ENCODE measurements around the gene DNAH5.

The DNAH5 gene

GRCh38 chr5:13660072-13660471 lies 284.4 kb downstream of the DNAH5 start:
- Histone ChIP-seq H3K27ac (replicated peaks; ENCODE audit: low read length) (no peak overlapping the region), H2BK120ac (ENCODE audit: low read depth, low read length) (no peak overlapping the region), H3K27me3 (ENCODE audit: control insufficient read depth in 3 of 3, insufficient read depth in 3 of 3, low read depth in 1 of 3, low read length in 3 of 3) (no peaks in the 10 kb centered on the region), H3K36me3 (replicated peaks in 1 of 2; ENCODE audit: control insufficient read depth in 2 of 2, insufficient read depth in 2 of 2, low read length in 2 of 2) (no peaks in the 10 kb centered on the region), H3K18ac (ENCODE audit: low read length) (no peak overlapping the region), H4K91ac (ENCODE audit: low read depth, low read length, poor library complexity) (no peak overlapping the region), H2BK12ac (ENCODE audit: low read length) (no peak overlapping the region), H3K4me2 (ENCODE audit: insufficient read depth, low read length, poor library complexity, severe bottlenecking) (no peak overlapping the region), H4K8ac (ENCODE audit: low read depth, low read length) (no peak overlapping the region), H3K4ac (ENCODE audit: low read length) (no peak overlapping the region), H2AFZ (ENCODE audit: low read length) (no peak overlapping the region), H3K23ac (ENCODE audit: low read depth, low read length, poor library complexity) (no peak overlapping the region), H3K79me1 (ENCODE audit: low read depth, low read length) (no peaks in the 10 kb centered on the region), H3K4me3 (ENCODE audit: low read length in 2 of 2) (no peak overlapping the region), H3K4me1 (ENCODE audit: control insufficient read depth in 2 of 2, insufficient read depth in 1 of 2, low read depth in 1 of 2, low read length in 2 of 2) (no peaks in the 10 kb centered on the region), H3K9ac (ENCODE audit: low read depth, low read length, poor library complexity) (no peak overlapping the region), H2BK15ac (ENCODE audit: low read length) (no peak overlapping the region), H2AK5ac (ENCODE audit: low read depth, low read length) (no peak overlapping the region), H3K14ac (ENCODE audit: low read length) (no peak overlapping the region), H2BK5ac (ENCODE audit: low read length) (no peak overlapping the region), H3K9me3 (replicated peaks in 1 of 2; ENCODE audit: control insufficient read depth in 2 of 2, insufficient read depth in 1 of 2, low read depth in 1 of 2, low read length in 2 of 2) (peaks cover 0 to under 1% of the 10 kb centered on the region in 2 donors)
- WGBS, 2 donors (ENCODE audit: extremely low coverage in 2 of 2, insufficient read length in 2 of 2, insufficient replicate concordance in 1 of 2): no CpG with 5 or more reads among the region's 3 CpGs
- DNase-seq (ENCODE audit: low spot score): no peak

DNA sequence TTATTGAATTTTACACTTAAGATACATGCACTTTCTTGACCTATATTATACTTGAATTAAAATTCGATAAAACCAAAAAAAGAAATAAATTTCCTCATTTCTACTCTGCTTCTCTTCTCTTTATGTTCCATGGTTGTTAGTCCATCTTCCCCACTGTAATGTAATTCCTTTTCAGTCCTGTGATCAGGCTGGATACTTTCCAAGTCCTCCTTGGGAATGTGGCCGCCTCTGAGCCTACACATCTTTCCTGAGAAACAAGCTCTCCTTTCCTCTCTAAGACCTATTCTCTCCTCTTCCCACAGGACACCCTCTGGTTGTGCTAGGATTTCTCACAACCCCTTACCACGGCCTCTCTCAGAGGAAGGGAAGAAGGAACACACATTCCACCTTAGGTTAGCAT lies 285.1 kb downstream of the DNAH5 start:
- H3K23ac ChIP-seq (ENCODE audit: low read depth, low read length, poor library complexity): no peak overlapping the region
- no peak overlapping the region for H3K4me2 ChIP-seq (ENCODE audit: insufficient read depth, low read length, poor library complexity, severe bottlenecking)
- H2AK5ac ChIP-seq (ENCODE audit: low read depth, low read length): no peak overlapping the region
- H2BK15ac ChIP-seq (ENCODE audit: low read length): no peak overlapping the region
- H3K36me3 ChIP-seq (replicated peaks in 1 of 2; ENCODE audit: control insufficient read depth in 2 of 2, insufficient read depth in 2 of 2, low read length in 2 of 2): no peaks in the 10 kb centered on the region
- H2BK12ac ChIP-seq (ENCODE audit: low read length): no peak overlapping the region
- no peak overlapping the region for H3K9ac ChIP-seq (ENCODE audit: low read depth, low read length, poor library complexity)
- H3K14ac ChIP-seq (ENCODE audit: low read length): no peak overlapping the region
- no peaks in the 10 kb centered on the region for H3K4me1 ChIP-seq (ENCODE audit: control insufficient read depth in 2 of 2, insufficient read depth in 1 of 2, low read depth in 1 of 2, low read length in 2 of 2)
- no peak overlapping the region for H3K18ac ChIP-seq (ENCODE audit: low read length)
- no CpG with 5 or more reads among the region's 3 CpGs for WGBS, 2 donors (ENCODE audit: extremely low coverage in 2 of 2, insufficient read length in 2 of 2, insufficient replicate concordance in 1 of 2)
- no peak overlapping the region for H4K91ac ChIP-seq (ENCODE audit: low read depth, low read length, poor library complexity)
- H2BK120ac ChIP-seq (ENCODE audit: low read depth, low read length): no peak overlapping the region
- no peak overlapping the region for H2BK5ac ChIP-seq (ENCODE audit: low read length)
- no peaks in the 10 kb centered on the region for H3K27me3 ChIP-seq (ENCODE audit: control insufficient read depth in 3 of 3, insufficient read depth in 3 of 3, low read depth in 1 of 3, low read length in 3 of 3)
- H3K27ac ChIP-seq (replicated peaks; ENCODE audit: low read length): no peak overlapping the region
- H3K9me3 ChIP-seq (replicated peaks in 1 of 2; ENCODE audit: control insufficient read depth in 2 of 2, insufficient read depth in 1 of 2, low read depth in 1 of 2, low read length in 2 of 2): peaks cover 0 to 2% of the 10 kb centered on the region in 2 donors
- H2AFZ ChIP-seq (ENCODE audit: low read length): no peak overlapping the region
- no peak overlapping the region for H3K4ac ChIP-seq (ENCODE audit: low read length)
- H3K79me1 ChIP-seq (ENCODE audit: low read depth, low read length): no peaks in the 10 kb centered on the region
- no peak overlapping the region for H4K8ac ChIP-seq (ENCODE audit: low read depth, low read length)
- no peak for DNase-seq (ENCODE audit: low spot score)
- H3K4me3 ChIP-seq (ENCODE audit: low read length in 2 of 2): no peak overlapping the region

- Histone ChIP-seq H2BK12ac (ENCODE audit: low read length) (no peak overlapping the region), H3K9me3 (replicated peaks in 1 of 2; ENCODE audit: control insufficient read depth in 2 of 2, insufficient read depth in 1 of 2, low read depth in 1 of 2, low read length in 2 of 2) (peaks cover 0 to 2% of the 10 kb centered on the region in 2 donors), H3K4me3 (ENCODE audit: low read length in 2 of 2) (no peak overlapping the region), H2AK5ac (ENCODE audit: low read depth, low read length) (no peak overlapping the region), H2BK5ac (ENCODE audit: low read length) (no peak overlapping the region), H3K79me1 (ENCODE audit: low read depth, low read length) (no peaks in the 10 kb centered on the region), H4K91ac (ENCODE audit: low read depth, low read length, poor library complexity) (no peak overlapping the region), H2BK15ac (ENCODE audit: low read length) (no peak overlapping the region), H3K23ac (ENCODE audit: low read depth, low read length, poor library complexity) (no peak overlapping the region), H2AFZ (ENCODE audit: low read length) (no peak overlapping the region), H3K36me3 (replicated peaks in 1 of 2; ENCODE audit: control insufficient read depth in 2 of 2, insufficient read depth in 2 of 2, low read length in 2 of 2) (no peaks in the 10 kb centered on the region), H3K4ac (ENCODE audit: low read length) (no peak overlapping the region), H3K27me3 (ENCODE audit: control insufficient read depth in 3 of 3, insufficient read depth in 3 of 3, low read depth in 1 of 3, low read length in 3 of 3) (no peaks in the 10 kb centered on the region), H3K18ac (ENCODE audit: low read length) (no peak overlapping the region), H4K8ac (ENCODE audit: low read depth, low read length) (no peak overlapping the region), H3K27ac (replicated peaks; ENCODE audit: low read length) (no peak overlapping the region), H3K4me1 (ENCODE audit: control insufficient read depth in 2 of 2, insufficient read depth in 1 of 2, low read depth in 1 of 2, low read length in 2 of 2) (no peaks in the 10 kb centered on the region), H3K4me2 (ENCODE audit: insufficient read depth, low read length, poor library complexity, severe bottlenecking) (no peak overlapping the region), H3K14ac (ENCODE audit: low read length) (no peak overlapping the region), H2BK120ac (ENCODE audit: low read depth, low read length) (no peak overlapping the region), H3K9ac (ENCODE audit: low read depth, low read length, poor library complexity) (no peak overlapping the region)
- no peak for DNase-seq (ENCODE audit: low spot score)
- WGBS, 2 donors (ENCODE audit: extremely low coverage in 2 of 2, insufficient read length in 2 of 2, insufficient replicate concordance in 1 of 2): no CpG with 5 or more reads among the region's 4 CpGs
Observed at GRCh38 chr5:13658761-13659160, 285.7 kb downstream of the DNAH5 start.

DNA sequence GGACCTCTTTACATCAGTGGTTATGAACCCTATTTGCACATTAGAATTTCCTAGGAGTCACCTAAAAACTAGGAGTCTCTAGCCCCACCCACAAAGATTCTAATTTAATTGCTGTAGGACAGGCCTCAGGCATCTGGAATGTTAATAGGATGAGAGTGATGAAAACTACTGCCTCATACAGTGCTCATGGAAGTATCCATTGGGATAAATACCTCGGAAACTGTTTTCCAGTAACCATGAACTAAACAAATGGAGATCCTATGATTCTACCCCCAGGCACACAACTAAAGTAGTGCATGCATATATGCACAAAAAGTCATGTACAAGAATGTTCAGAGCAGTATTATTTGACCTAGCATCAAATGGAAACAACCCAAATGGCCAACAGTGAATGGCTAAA lies 286.3 kb downstream of the DNAH5 start:
- no peaks in the 10 kb centered on the region for H3K36me3 ChIP-seq (replicated peaks in 1 of 2; ENCODE audit: control insufficient read depth in 2 of 2, insufficient read depth in 2 of 2, low read length in 2 of 2)
- H2BK15ac ChIP-seq (ENCODE audit: low read length): no peak overlapping the region
- no CpG with 5 or more reads among the region's 1 CpG for WGBS, 2 donors (ENCODE audit: extremely low coverage in 2 of 2, insufficient read length in 2 of 2, insufficient replicate concordance in 1 of 2)
- H2BK5ac ChIP-seq (ENCODE audit: low read length): no peak overlapping the region
- no peak for DNase-seq (ENCODE audit: low spot score)
- no peaks in the 10 kb centered on the region for H3K79me1 ChIP-seq (ENCODE audit: low read depth, low read length)
- no peak overlapping the region for H3K23ac ChIP-seq (ENCODE audit: low read depth, low read length, poor library complexity)
- no peak overlapping the region for H3K14ac ChIP-seq (ENCODE audit: low read length)
- H3K4me1 ChIP-seq (ENCODE audit: control insufficient read depth in 2 of 2, insufficient read depth in 1 of 2, low read depth in 1 of 2, low read length in 2 of 2): no peaks in the 10 kb centered on the region
- no peak overlapping the region for H3K4me3 ChIP-seq (ENCODE audit: low read length in 2 of 2)
- H3K9me3 ChIP-seq (replicated peaks in 1 of 2; ENCODE audit: control insufficient read depth in 2 of 2, insufficient read depth in 1 of 2, low read depth in 1 of 2, low read length in 2 of 2): peaks cover 0 to 2% of the 10 kb centered on the region in 2 donors
- H2BK120ac ChIP-seq (ENCODE audit: low read depth, low read length): no peak overlapping the region
- no peak overlapping the region for H3K4ac ChIP-seq (ENCODE audit: low read length)
- H4K8ac ChIP-seq (ENCODE audit: low read depth, low read length): no peak overlapping the region
- no peak overlapping the region for H3K4me2 ChIP-seq (ENCODE audit: insufficient read depth, low read length, poor library complexity, severe bottlenecking)
- no peak overlapping the region for H2AK5ac ChIP-seq (ENCODE audit: low read depth, low read length)
- no peak overlapping the region for H4K91ac ChIP-seq (ENCODE audit: low read depth, low read length, poor library complexity)
- H2BK12ac ChIP-seq (ENCODE audit: low read length): no peak overlapping the region
- no peak overlapping the region for H3K9ac ChIP-seq (ENCODE audit: low read depth, low read length, poor library complexity)
- H3K27ac ChIP-seq (replicated peaks; ENCODE audit: low read length): no peak overlapping the region
- H3K18ac ChIP-seq (ENCODE audit: low read length): no peak overlapping the region
- no peaks in the 10 kb centered on the region for H3K27me3 ChIP-seq (ENCODE audit: control insufficient read depth in 3 of 3, insufficient read depth in 3 of 3, low read depth in 1 of 3, low read length in 3 of 3)
- H2AFZ ChIP-seq (ENCODE audit: low read length): no peak overlapping the region

Measured in neuronal stem cell (in vitro differentiated cells).